CD4-positive, alpha-beta T cell (primary cell): Measurements from ENCODE around the gene MST1. TPM values are rescaled to one million over a fixed set of nuclear protein-coding genes. Genes with fewer than 3 reads are reported as not detected.

Source experiments
- ATAC-seq: fragments of 200-7000 bp; cut with Tn5 transposase; one replicate; pipeline ENCODE4 v1.10.0; 2022; ENCODE audit warnings: mild to moderate bottlenecking; ENCODE audit not compliant: poor library complexity
- CTCF ChIA-PET: fragments of 350-600 bp; sonication (Branson Sonifier 250); formaldehyde crosslinking; loops from one replicate; lab custom pipeline; 2021; ENCODE audit warnings: antibody characterized with exemption, inconsistent platforms; lab: Charles Lee
- POLR2A ChIA-PET: fragments of 350-600 bp; sonication (Branson Sonifier 250); formaldehyde crosslinking; loops from one replicate; lab custom pipeline; 2021; ENCODE audit warnings: antibody characterized with exemption, inconsistent platforms; lab: Charles Lee
- DNase-seq, 14 experiments: peaks; one replicate each; pipeline ENCODE4 v3.0.0-alpha.2; 2013 to 2020; ENCODE audit warnings: mixed read lengths in 2 of 14
- H3K27ac ChIP-seq, 2 donors: one replicate each; pipeline versions ENCODE4 v1.5.1 to v1.7.0; 2013; ENCODE audit warnings: low read length in 2 of 2, low read depth in 1 of 2, mild to moderate bottlenecking in 1 of 2
- H3K27me3 ChIP-seq, 2 experiments: 1 replicate in 1 of 2; 2 replicates in 1 of 2; pipeline versions ENCODE4 v1.6.1 to v1.7.0; 2013; ENCODE audit warnings: low read length in 2 of 2, control low read depth in 1 of 2, mild to moderate bottlenecking in 1 of 2, moderate library complexity in 1 of 2; ENCODE audit not compliant: insufficient read depth in 2 of 2, control insufficient read depth in 1 of 2
- H3K36me3 ChIP-seq: one replicate; pipeline ENCODE4 v1.6.1; 2013; ENCODE audit warnings: low read length, control low read depth; ENCODE audit not compliant: insufficient read depth
- H3K4me1 ChIP-seq: one replicate; pipeline ENCODE4 v1.6.1; 2013; ENCODE audit warnings: low read length, control low read depth; ENCODE audit not compliant: insufficient read depth
- H3K4me3 ChIP-seq: one replicate; pipeline ENCODE4 v1.5.1; 2013; ENCODE audit warnings: mild to moderate bottlenecking, low read length, moderate library complexity
- H3K9me3 ChIP-seq, 2 experiments: 1 replicate in 1 of 2; 2 replicates in 1 of 2; pipeline versions ENCODE4 v1.6.1 to v1.7.0; 2013; ENCODE audit warnings: low read length in 2 of 2, mild to moderate bottlenecking in 2 of 2, control low read depth in 1 of 2, moderate library complexity in 1 of 2; ENCODE audit not compliant: control insufficient read depth in 1 of 2, insufficient read depth in 1 of 2
- H3K27ac Mint-ChIP-seq: one replicate; pipeline ENCODE4 v1.8.0; 2020; ENCODE audit warnings: mixed read lengths
- H3K27me3 Mint-ChIP-seq: one replicate; pipeline ENCODE4 v1.8.0; 2021; ENCODE audit warnings: mixed read lengths
- H3K36me3 Mint-ChIP-seq: one replicate; pipeline ENCODE4 v1.8.0; 2021; ENCODE audit warnings: low read depth, mixed read lengths
- H3K4me1 Mint-ChIP-seq: one replicate; pipeline ENCODE4 v1.8.0; 2021; ENCODE audit warnings: low read depth, mixed read lengths
- H3K4me3 Mint-ChIP-seq: one replicate; pipeline ENCODE4 v1.8.0; 2020; ENCODE audit warnings: mild to moderate bottlenecking, mixed read lengths
- H3K9me3 Mint-ChIP-seq: one replicate; pipeline ENCODE4 v1.8.0; 2020; ENCODE audit warnings: mixed read lengths
- CTCF ChIP-seq: fragments of 200-600 bp; IDR thresholded peaks from one replicate; pipeline ENCODE4 v1.8.0; 2022; ENCODE audit warnings: antibody characterized with exemption, mild to moderate bottlenecking
- intact Hi-C, 2 experiments: fragments of 100-400 bp; cut with DNase I in 1 of 2; cut with micrococcal nuclease in 1 of 2; formaldehyde crosslinking; loops; one replicate each; pipeline versions ENCODE4 v1.15.1 to v1.9.0; 2023 to 2025; cut with DNase I, micrococcal nuclease
- total RNA-seq, 174 experiments: library from RNA in 2 of 174; stranded (reverse) in 2 of 174; gene quantifications; one replicate each; pipeline ENCODE4 v1.2.3 and lab custom pipeline; 2021 to 2026

The MST1 gene
- total RNA-seq, 2 experiments from 2014 or later: 7.8 TPM

- Histone ChIP-seq H3K27me3 (no peaks in the 10 kb centered on the region), H3K27ac (no peak overlapping the region), H3K4me3 (no peak overlapping the region), H3K36me3 (no peaks in the 10 kb centered on the region), H3K4me1 (no peaks in the 10 kb centered on the region), H3K9me3 (no peaks in the 10 kb centered on the region)
- no peak for DNase-seq
- Mint-ChIP-seq H3K9me3 (no peaks in the 10 kb centered on the region), H3K27ac (no peak overlapping the region), H3K36me3 (no peaks in the 10 kb centered on the region), H3K4me3 (no peak overlapping the region), H3K4me1 (no peaks in the 10 kb centered on the region), H3K27me3 (peaks cover 5% of the 10 kb centered on the region)
- ChIA-PET POLR2A (no interaction called here), CTCF (no interaction called here)
- ATAC-seq: no peak
- intact Hi-C loops: no loop called here
- no peak for TF ChIP-seq CTCF
Observed at GRCh38 chr3:49662021-49662420, 27.3 kb downstream of the MST1 start.

GRCh38 chr3:49661281-49661680 is 28.0 kb downstream of the MST1 start:
- no peaks in the 10 kb centered on the region for H3K4me1 ChIP-seq
- no peak overlapping the region for H3K4me3 Mint-ChIP-seq
- H3K27ac Mint-ChIP-seq: no peak overlapping the region
- H3K36me3 Mint-ChIP-seq: no peaks in the 10 kb centered on the region
- intact Hi-C loops: no loop called here
- H3K9me3 Mint-ChIP-seq: no peaks in the 10 kb centered on the region
- H3K4me3 ChIP-seq: no peak overlapping the region
- no peak overlapping the region for H3K27ac ChIP-seq
- H3K36me3 ChIP-seq: no peaks in the 10 kb centered on the region
- DNase-seq (no peak), ATAC-seq (no peak)
- no peak for TF ChIP-seq CTCF
- peaks cover 0 to 5% of the 10 kb centered on the region in 2 experiments for H3K27me3 ChIP-seq
- H3K9me3 ChIP-seq: no peaks in the 10 kb centered on the region
- CTCF ChIA-PET: no interaction called here
- POLR2A ChIA-PET: no interaction called here
- no peaks in the 10 kb centered on the region for H3K4me1 Mint-ChIP-seq
- H3K27me3 Mint-ChIP-seq: peaks cover 5% of the 10 kb centered on the region

- no peak for DNase-seq
- CTCF ChIA-PET: no interaction called here
- no peak overlapping the region for H3K4me3 Mint-ChIP-seq
- Histone ChIP-seq H3K27ac (no peak overlapping the region), H3K4me3 (no peak overlapping the region), H3K9me3 (no peaks in the 10 kb centered on the region), H3K36me3 (no peaks in the 10 kb centered on the region), H3K4me1 (no peaks in the 10 kb centered on the region), H3K27me3 (peaks cover 0 to 7% of the 10 kb centered on the region in 2 experiments)
- no peaks in the 10 kb centered on the region for H3K4me1 Mint-ChIP-seq
- no peaks in the 10 kb centered on the region for H3K9me3 Mint-ChIP-seq
- no peak overlapping the region for H3K27ac Mint-ChIP-seq
- no peak for ATAC-seq
- H3K36me3 Mint-ChIP-seq: no peaks in the 10 kb centered on the region
- POLR2A ChIA-PET: no interaction called here
- intact Hi-C loops: no loop called here
- TF ChIP-seq CTCF: no peak
- peaks cover 5% of the 10 kb centered on the region for H3K27me3 Mint-ChIP-seq
Observed at GRCh38 chr3:49659756-49660155, 29.5 kb downstream of the MST1 start.
